GM19372 (cell line): ENCODE data around the gene APMAP.

Experiments
- ATAC-seq: cut with Tn5 transposase; IDR thresholded peaks from one replicate; pipeline ENCODE4 v1.9.1; 2021; ENCODE audit warnings: mild to moderate bottlenecking, low read depth, moderate library complexity; ENCODE audit not compliant: unreplicated experiment

Gene APMAP

DNA sequence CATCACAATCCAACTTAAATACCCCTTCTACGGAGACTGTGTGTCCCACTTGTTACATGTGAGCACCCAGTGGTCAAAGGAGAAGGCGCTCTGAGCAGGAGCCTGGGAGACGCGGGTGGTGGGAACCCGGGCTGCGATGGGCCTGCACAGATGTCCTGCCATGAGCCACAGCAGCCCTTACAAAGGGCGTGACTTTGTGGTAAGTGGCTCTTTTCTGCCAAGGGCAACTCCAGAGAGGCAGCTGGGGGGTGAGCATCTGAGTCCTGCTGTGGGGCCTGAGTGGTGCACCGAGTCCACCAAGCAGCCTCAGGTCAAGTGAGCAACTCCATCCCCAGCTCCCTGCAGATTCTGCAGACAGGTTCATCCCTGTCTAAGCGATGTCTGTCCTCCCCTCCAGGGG lies 77.1 kb downstream of the APMAP start:
- ATAC-seq, result no peak

DNA sequence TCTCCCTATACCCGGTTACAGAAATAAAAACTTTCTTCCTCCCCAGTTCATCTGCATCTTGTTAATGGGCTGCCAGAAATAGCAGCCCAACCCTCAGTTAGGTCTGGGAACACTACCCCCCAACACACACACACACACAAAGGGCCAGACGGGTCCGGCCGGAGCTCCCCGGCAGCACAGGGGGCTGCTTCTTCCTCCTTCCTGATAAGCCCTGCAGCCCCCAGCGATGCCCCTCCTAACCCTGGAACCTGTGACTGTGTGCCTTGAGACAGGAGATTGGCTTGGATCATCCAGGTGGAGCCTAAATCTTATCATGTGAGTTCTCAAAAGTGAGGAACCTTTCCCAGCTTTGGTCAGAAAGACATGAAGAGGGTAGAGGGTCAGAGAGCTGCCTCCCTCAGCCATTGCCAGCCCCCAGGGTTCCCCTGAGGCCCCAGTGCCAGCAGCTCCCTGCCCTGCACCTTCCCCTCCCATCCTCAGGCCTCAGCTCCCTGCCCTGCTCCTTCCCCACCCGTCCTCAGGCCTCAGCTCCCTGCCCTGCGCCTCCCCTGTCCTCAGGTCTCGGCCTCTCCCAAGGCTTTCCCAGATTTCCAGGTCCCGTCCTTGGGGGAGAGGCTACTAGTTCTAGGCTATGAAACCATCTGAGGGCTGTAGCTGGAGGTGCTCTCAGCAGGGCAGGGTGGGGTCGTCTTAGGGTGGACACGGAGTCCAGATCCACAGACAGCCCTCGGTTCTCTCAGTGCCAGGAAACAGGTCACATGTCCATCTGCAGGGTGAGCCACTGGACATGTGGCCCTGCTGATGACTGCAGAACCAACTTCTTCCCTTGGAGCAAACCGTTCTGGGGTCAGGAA lies 77.9 kb downstream of the APMAP start:
- no peak for ATAC-seq

DNA sequence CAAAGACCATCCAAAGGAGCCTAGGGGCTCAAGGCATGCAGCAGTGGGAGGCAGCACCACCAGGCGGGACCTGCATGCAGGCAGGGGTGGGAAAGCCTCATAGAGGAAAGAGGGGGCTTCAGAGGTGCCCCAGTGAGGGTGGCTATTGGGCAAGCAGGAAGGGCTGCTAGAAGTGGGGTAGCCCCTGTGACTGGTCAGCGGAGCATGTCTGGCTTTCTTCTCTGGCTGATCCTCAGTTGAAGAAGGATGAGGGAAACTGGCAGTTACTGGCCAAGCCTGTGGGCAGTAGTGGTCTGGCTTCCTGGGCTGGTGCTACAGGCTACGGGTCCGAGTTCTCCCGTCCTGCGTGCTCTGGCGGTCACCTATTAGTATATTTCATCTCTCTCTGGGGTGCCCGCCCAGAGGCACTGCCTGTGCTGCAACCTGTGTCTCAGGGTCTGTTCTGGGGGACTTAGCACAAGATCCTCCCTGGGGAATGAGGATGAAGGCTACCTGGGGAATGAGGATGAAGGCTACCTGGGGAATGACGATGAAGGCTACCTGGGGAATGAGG lies 79.4 kb downstream of the APMAP start:
- ATAC-seq, result no peak
